ENCODE measurements around the gene STRN.

GRCh38 chr2:36824273-36824672, 142.1 kb downstream of the STRN start:
- TF ChIP-seq, protein P1, sequence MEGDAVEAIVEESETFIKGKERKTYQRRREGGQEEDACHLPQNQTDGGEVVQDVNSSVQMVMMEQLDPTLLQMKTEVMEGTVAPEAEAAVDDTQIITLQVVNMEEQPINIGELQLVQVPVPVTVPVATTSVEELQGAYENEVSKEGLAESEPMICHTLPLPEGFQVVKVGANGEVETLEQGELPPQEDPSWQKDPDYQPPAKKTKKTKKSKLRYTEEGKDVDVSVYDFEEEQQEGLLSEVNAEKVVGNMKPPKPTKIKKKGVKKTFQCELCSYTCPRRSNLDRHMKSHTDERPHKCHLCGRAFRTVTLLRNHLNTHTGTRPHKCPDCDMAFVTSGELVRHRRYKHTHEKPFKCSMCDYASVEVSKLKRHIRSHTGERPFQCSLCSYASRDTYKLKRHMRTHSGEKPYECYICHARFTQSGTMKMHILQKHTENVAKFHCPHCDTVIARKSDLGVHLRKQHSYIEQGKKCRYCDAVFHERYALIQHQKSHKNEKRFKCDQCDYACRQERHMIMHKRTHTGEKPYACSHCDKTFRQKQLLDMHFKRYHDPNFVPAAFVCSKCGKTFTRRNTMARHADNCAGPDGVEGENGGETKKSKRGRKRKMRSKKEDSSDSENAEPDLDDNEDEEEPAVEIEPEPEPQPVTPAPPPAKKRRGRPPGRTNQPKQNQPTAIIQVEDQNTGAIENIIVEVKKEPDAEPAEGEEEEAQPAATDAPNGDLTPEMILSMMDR (conservative IDR thresholded peaks at IDR 0.05; ENCODE audit: low read length), result no peak
- no peak for TF ChIP-seq EZH2phosphoT487 (IDR thresholded peaks at IDR 0.05; ENCODE audit: borderline replicate concordance, low read depth, low read length)
